Measurements from ENCODE around the gene MYDGF. TPM values are rescaled to one million over a fixed set of nuclear protein-coding genes. Genes with fewer than 3 reads are reported as not detected.
"Not testable (repeated sequence)": the region's sequence is repeated elsewhere in the genome, so short reads cannot be mapped to it uniquely, and the experiment has no call there.

The MYDGF gene
- total RNA-seq = 41.9 TPM
- polyA plus RNA-seq = 53.5 TPM
- long read RNA-seq, donor 1, partial matches to known transcripts = 0 of 3 reads
- long read RNA-seq, donor 1, other reads (novel, unspliced or antisense) = 0 of 3 reads
- long read RNA-seq, donor 2, transcript MYDGF-201 (6 exons, 1,018 nt) = major isoform, 73 of 74 reads
- long read RNA-seq, donor 2, partial matches to known transcripts = 0 of 74 reads
- long read RNA-seq, donor 2, other reads (novel, unspliced or antisense) = 0 of 74 reads
- long read RNA-seq, donor 3, transcript MYDGF-201 (6 exons, 1,018 nt) = major isoform, 44 of 53 reads
- long read RNA-seq, donor 3, partial matches to known transcripts = 9 of 53 reads
- long read RNA-seq, donor 3, other reads (novel, unspliced or antisense) = 0 of 53 reads
- long read RNA-seq, donor 4, transcript MYDGF-201 (6 exons, 1,018 nt) = major isoform, 19 of 54 reads
- long read RNA-seq, donor 4, partial matches to known transcripts = 35 of 54 reads
- long read RNA-seq, donor 4, other reads (novel, unspliced or antisense) = 0 of 54 reads
- long read RNA-seq, donor 5, transcript MYDGF-201 (6 exons, 1,018 nt) = major isoform, 59 of 59 reads
- long read RNA-seq, donor 5, partial matches to known transcripts = 0 of 59 reads
- long read RNA-seq, donor 5, other reads (novel, unspliced or antisense) = 0 of 59 reads
- long read RNA-seq, donor 6, transcript MYDGF-201 (6 exons, 1,018 nt) = major isoform, 34 of 40 reads
- long read RNA-seq, donor 6, partial matches to known transcripts = 5 of 40 reads
- long read RNA-seq, donor 6, other reads (novel, unspliced or antisense) = 0 of 40 reads
- long read RNA-seq, donor 7, transcript MYDGF-201 (6 exons, 1,018 nt) = major isoform, 44 of 72 reads
- long read RNA-seq, donor 7, partial matches to known transcripts = 27 of 72 reads
- long read RNA-seq, donor 7, other reads (novel, unspliced or antisense) = 0 of 72 reads
- long read RNA-seq, donor 8, transcript MYDGF-201 (6 exons, 1,018 nt) = major isoform, 21 of 21 reads
- long read RNA-seq, donor 8, partial matches to known transcripts = 0 of 21 reads
- long read RNA-seq, donor 8, other reads (novel, unspliced or antisense) = 0 of 21 reads
- long read RNA-seq, donor 9, transcript MYDGF-201 (6 exons, 1,018 nt) = major isoform, 22 of 28 reads
- long read RNA-seq, donor 9, partial matches to known transcripts = 6 of 28 reads
- long read RNA-seq, donor 9, other reads (novel, unspliced or antisense) = 0 of 28 reads
- long read RNA-seq, donor 10, transcript MYDGF-201 (6 exons, 1,018 nt) = major isoform, 28 of 40 reads
- long read RNA-seq, donor 10, partial matches to known transcripts = 12 of 40 reads
- long read RNA-seq, donor 10, other reads (novel, unspliced or antisense) = 0 of 40 reads

GRCh38 chr19:4669723-4670480 is at the start of gene MYDGF:
Gene MYDGF, minus strand, starts transcription at chr19:4670342. Its CDS starts 8 bp downstream, at chr19:4670334.
- Histone ChIP-seq H3K4me1 (ENCODE audit: control insufficient read depth in 2 of 2, insufficient read depth in 2 of 2, low read length in 2 of 2) (peaks cover 0 to 6% of the 10 kb centered on the region in 2 donors), H3K4me3 (ENCODE audit: low read length in 2 of 2) (peak within 1 kb of the TSS; percentile 52 to 63), H3K27me3 (ENCODE audit: control insufficient read depth in 2 of 2, insufficient read depth in 1 of 2, low read length in 1 of 2) (no peaks in the 10 kb centered on the region), H3K9me3 (ENCODE audit: control insufficient read depth in 2 of 2, insufficient read depth in 1 of 2, low read length in 1 of 2) (peaks cover 0 to 4% of the 10 kb centered on the region in 2 donors), H3K36me3 (ENCODE audit: control insufficient read depth in 2 of 2, insufficient read depth in 2 of 2, low read length in 1 of 2) (peaks cover 23 to 25% of the 10 kb centered on the region in 2 donors), H3K27ac (ENCODE audit: low read depth in 1 of 2, low read length in 1 of 2) (peak within 1 kb of the TSS in 1 of 2 donors; percentile 42)
- DNase-seq (ENCODE audit: low read depth in 6 of 9, low spot score in 9 of 9) = peak in 8 of 9 donors; percentile 44 to 88 (median 72)
- under 1% methylated on average over 75 of the region's 75 CpGs for WGBS

- WGBS = 95% methylated on average over 11 of the region's 11 CpGs
- H3K4me3 ChIP-seq (ENCODE audit: low read length in 2 of 2) = no peak overlapping the region
- peak overlapping the region in 1 of 2 donors; percentile 64 for H3K27ac ChIP-seq (ENCODE audit: low read depth in 1 of 2, low read length in 1 of 2)
- DNase-seq (ENCODE audit: low read depth in 6 of 9, low spot score in 9 of 9) = no peak
- H3K36me3 ChIP-seq (ENCODE audit: control insufficient read depth in 2 of 2, insufficient read depth in 2 of 2, low read length in 1 of 2) = peaks cover 53 to 54% of the 10 kb centered on the region in 2 donors
- no peaks in the 10 kb centered on the region for H3K9me3 ChIP-seq (ENCODE audit: control insufficient read depth in 2 of 2, insufficient read depth in 1 of 2, low read length in 1 of 2)
- no peaks in the 10 kb centered on the region for H3K27me3 ChIP-seq (ENCODE audit: control insufficient read depth in 2 of 2, insufficient read depth in 1 of 2, low read length in 1 of 2)
- H3K4me1 ChIP-seq (ENCODE audit: control insufficient read depth in 2 of 2, insufficient read depth in 2 of 2, low read length in 2 of 2) = peaks cover 12 to 28% of the 10 kb centered on the region in 2 donors
Observed at GRCh38 chr19:4719499-4719866, 49.3 kb upstream of the MYDGF start.

GRCh38 chr19:4717966-4718701 is 48.0 kb upstream of the MYDGF start:
- no peak for DNase-seq (ENCODE audit: low read depth in 6 of 9, low spot score in 9 of 9)
- no peak overlapping the region for H3K4me3 ChIP-seq (ENCODE audit: low read length in 2 of 2)
- peaks cover 66 to 68% of the 10 kb centered on the region in 2 donors for H3K36me3 ChIP-seq (ENCODE audit: control insufficient read depth in 2 of 2, insufficient read depth in 2 of 2, low read length in 1 of 2)
- WGBS = 97% methylated on average over 15 of the region's 15 CpGs
- H3K27me3 ChIP-seq (ENCODE audit: control insufficient read depth in 2 of 2, insufficient read depth in 1 of 2, low read length in 1 of 2) = no peaks in the 10 kb centered on the region
- H3K27ac ChIP-seq (ENCODE audit: low read depth in 1 of 2, low read length in 1 of 2) = no peak overlapping the region
- H3K4me1 ChIP-seq (ENCODE audit: control insufficient read depth in 2 of 2, insufficient read depth in 2 of 2, low read length in 2 of 2) = peaks cover 12 to 27% of the 10 kb centered on the region in 2 donors
- no peaks in the 10 kb centered on the region for H3K9me3 ChIP-seq (ENCODE audit: control insufficient read depth in 2 of 2, insufficient read depth in 1 of 2, low read length in 1 of 2)

- WGBS = 93% methylated on average over 23 of the region's 23 CpGs
- H3K27me3 ChIP-seq (ENCODE audit: control insufficient read depth in 2 of 2, insufficient read depth in 1 of 2, low read length in 1 of 2) = no peaks in the 10 kb centered on the region
- H3K9me3 ChIP-seq (ENCODE audit: control insufficient read depth in 2 of 2, insufficient read depth in 1 of 2, low read length in 1 of 2) = no peaks in the 10 kb centered on the region
- H3K4me3 ChIP-seq (ENCODE audit: low read length in 2 of 2) = no peak overlapping the region
- H3K36me3 ChIP-seq (ENCODE audit: control insufficient read depth in 2 of 2, insufficient read depth in 2 of 2, low read length in 1 of 2) = peaks cover 74 to 75% of the 10 kb centered on the region in 2 donors
- H3K27ac ChIP-seq (ENCODE audit: low read depth in 1 of 2, low read length in 1 of 2) = no peak overlapping the region
- peaks cover 5 to 20% of the 10 kb centered on the region in 2 donors for H3K4me1 ChIP-seq (ENCODE audit: control insufficient read depth in 2 of 2, insufficient read depth in 2 of 2, low read length in 2 of 2)
- no peak for DNase-seq (ENCODE audit: low read depth in 6 of 9, low spot score in 9 of 9)
Observed at GRCh38 chr19:4717191-4717965, 47.2 kb upstream of the MYDGF start.

- Histone ChIP-seq H3K4me1 (ENCODE audit: control insufficient read depth in 2 of 2, insufficient read depth in 2 of 2, low read length in 2 of 2) (peaks cover 0 to 7% of the 10 kb centered on the region in 2 donors), H3K27me3 (ENCODE audit: control insufficient read depth in 2 of 2, insufficient read depth in 1 of 2, low read length in 1 of 2) (no peaks in the 10 kb centered on the region), H3K36me3 (ENCODE audit: control insufficient read depth in 2 of 2, insufficient read depth in 2 of 2, low read length in 1 of 2) (peaks cover 82 to 84% of the 10 kb centered on the region in 2 donors), H3K9me3 (ENCODE audit: control insufficient read depth in 2 of 2, insufficient read depth in 1 of 2, low read length in 1 of 2) (no peaks in the 10 kb centered on the region), H3K4me3 (ENCODE audit: low read length in 2 of 2) (no peak overlapping the region), H3K27ac (ENCODE audit: low read depth in 1 of 2, low read length in 1 of 2) (no peak overlapping the region)
- 95% methylated on average over 28 of the region's 28 CpGs for WGBS
- DNase-seq (ENCODE audit: low read depth in 6 of 9, low spot score in 9 of 9) = no peak
Observed at GRCh38 chr19:4715529-4716221, 45.5 kb upstream of the MYDGF start.

- 96% methylated on average over 6 of the region's 6 CpGs for WGBS
- not testable (repeated sequence) for H3K4me1 ChIP-seq (ENCODE audit: control insufficient read depth in 2 of 2, insufficient read depth in 2 of 2, low read length in 2 of 2); H3K9me3 ChIP-seq (ENCODE audit: control insufficient read depth in 2 of 2, insufficient read depth in 1 of 2, low read length in 1 of 2); H3K4me3 ChIP-seq (ENCODE audit: low read length in 2 of 2); DNase-seq (ENCODE audit: low read depth in 6 of 9, low spot score in 9 of 9); H3K27me3 ChIP-seq (ENCODE audit: control insufficient read depth in 2 of 2, insufficient read depth in 1 of 2, low read length in 1 of 2); H3K27ac ChIP-seq (ENCODE audit: low read depth in 1 of 2, low read length in 1 of 2)
- H3K36me3 ChIP-seq (ENCODE audit: control insufficient read depth in 2 of 2, insufficient read depth in 2 of 2, low read length in 1 of 2) = peaks cover 83 to 86% of the 10 kb centered on the region in 2 donors
Observed at GRCh38 chr19:4715178-4715528, 45.0 kb upstream of the MYDGF start.

GRCh38 chr19:4714016-4714415 is 43.9 kb upstream of the MYDGF start:
- DNase-seq (ENCODE audit: low read depth in 6 of 9, low spot score in 9 of 9) = no peak
- Histone ChIP-seq H3K4me3 (ENCODE audit: low read length in 2 of 2) (no peak overlapping the region), H3K27ac (ENCODE audit: low read depth in 1 of 2, low read length in 1 of 2) (peak overlapping the region; percentile 2 to 66), H3K9me3 (ENCODE audit: control insufficient read depth in 2 of 2, insufficient read depth in 1 of 2, low read length in 1 of 2) (no peaks in the 10 kb centered on the region), H3K36me3 (ENCODE audit: control insufficient read depth in 2 of 2, insufficient read depth in 2 of 2, low read length in 1 of 2) (peaks cover 84 to 88% of the 10 kb centered on the region in 2 donors), H3K4me1 (ENCODE audit: control insufficient read depth in 2 of 2, insufficient read depth in 2 of 2, low read length in 2 of 2) (no peaks in the 10 kb centered on the region), H3K27me3 (ENCODE audit: control insufficient read depth in 2 of 2, insufficient read depth in 1 of 2, low read length in 1 of 2) (no peaks in the 10 kb centered on the region)
- 98% methylated on average over 27 of the region's 27 CpGs for WGBS

Measured in thymus (tissue), 14 donors.